ENCODE results near the gene CDH22.

The CDH22 gene

GRCh38 chr20:46132705-46133120 lies 175.6 kb downstream of the CDH22 start:
- peak; percentile 60 to 68 for DNase-seq

GRCh38 chr20:46131396-46131795 lies 176.9 kb downstream of the CDH22 start:
- DNase-seq = no peak

GRCh38 chr20:46130534-46130933 lies 177.8 kb downstream of the CDH22 start:
- DNase-seq = no peak

GRCh38 chr20:46129955-46130481 lies 178.3 kb downstream of the CDH22 start:
- DNase-seq = no peak

- DNase-seq = no peak
Measured at GRCh38 chr20:46128310-46129151, 179.8 kb downstream of the CDH22 start.

- DNase-seq = no peak
Measured at GRCh38 chr20:46127396-46128010, 180.8 kb downstream of the CDH22 start.

GRCh38 chr20:46126440-46127056 lies 181.8 kb downstream of the CDH22 start:
- no peak for DNase-seq

Measured in stimulated activated CD4-positive, alpha-beta T cell treated with anti-CD3 and anti-CD28 coated beads, Interleukin-2, amount 100 ng/mL, for 48 hours (primary cell).